ENCODE measurements around the gene TRMT10B.
"Not testable (repeated sequence)": the region's sequence is repeated elsewhere in the genome, so short reads cannot be mapped to it uniquely, and the experiment has no call there.

The TRMT10B gene

GRCh38 chr9:37751186-37751585, 2.4 kb upstream of the TRMT10B start:
- no peak for DNase-seq (ENCODE audit: low spot score)

GRCh38 chr9:37751704-37752103, 1.9 kb upstream of the TRMT10B start:
- not testable (repeated sequence) for DNase-seq (ENCODE audit: low spot score)

- DNase-seq (ENCODE audit: low spot score): not testable (repeated sequence)
Observed at GRCh38 chr9:37752112-37752511, 1.5 kb upstream of the TRMT10B start.

- no peak for DNase-seq (ENCODE audit: low spot score)
Observed at GRCh38 chr9:37752642-37753488, 740 bp upstream of the TRMT10B start.

GRCh38 chr9:37758747-37759146, 5.1 kb downstream of the TRMT10B start:
- no peak for DNase-seq (ENCODE audit: low spot score)

GRCh38 chr9:37760416-37761161, 7.0 kb downstream of the TRMT10B start:
- no peak for DNase-seq (ENCODE audit: low spot score)

- DNase-seq (ENCODE audit: low spot score): no peak
Observed at GRCh38 chr9:37761511-37761910, 7.9 kb downstream of the TRMT10B start.

GRCh38 chr9:37765263-37765662, 11.7 kb downstream of the TRMT10B start:
- not testable (repeated sequence) for DNase-seq (ENCODE audit: low spot score)

GRCh38 chr9:37769306-37769705, 15.7 kb downstream of the TRMT10B start:
- DNase-seq (ENCODE audit: low spot score): no peak

- no peak for DNase-seq (ENCODE audit: low spot score)
Observed at GRCh38 chr9:37769995-37770394, 16.4 kb downstream of the TRMT10B start.

GRCh38 chr9:37775216-37775919, 21.8 kb downstream of the TRMT10B start:
- no peak for DNase-seq (ENCODE audit: low spot score)

- no peak for DNase-seq (ENCODE audit: low spot score)
Observed at GRCh38 chr9:37776328-37776727, 22.7 kb downstream of the TRMT10B start.

GRCh38 chr9:37778534-37778933, 24.9 kb downstream of the TRMT10B start:
- DNase-seq (ENCODE audit: low spot score): no peak

GRCh38 chr9:37784291-37784615, 30.6 kb downstream of the TRMT10B start:
- no peak for DNase-seq (ENCODE audit: low spot score)

GRCh38 chr9:37784616-37785483, 31.2 kb downstream of the TRMT10B start, which contains the start of gene EXOSC3:
Gene EXOSC3, minus strand, starts transcription at chr9:37785064. Its CDS starts 20 bp downstream, at chr9:37785044.
- peak; percentile 93 for DNase-seq (ENCODE audit: low spot score)

GRCh38 chr9:37787059-37787458, 33.5 kb downstream of the TRMT10B start:
- DNase-seq (ENCODE audit: low spot score): no peak

- DNase-seq (ENCODE audit: low spot score): no peak
Observed at GRCh38 chr9:37788332-37788731, 34.7 kb downstream of the TRMT10B start.

- DNase-seq (ENCODE audit: low spot score): no peak
Observed at GRCh38 chr9:37790096-37790495, 36.5 kb downstream of the TRMT10B start.

GRCh38 chr9:37792122-37792521, 38.5 kb downstream of the TRMT10B start:
- DNase-seq (ENCODE audit: low spot score): no peak

GRCh38 chr9:37796232-37796631, 42.6 kb downstream of the TRMT10B start:
- DNase-seq (ENCODE audit: low spot score): no peak

GRCh38 chr9:37798677-37799076, 45.1 kb downstream of the TRMT10B start:
- no peak for DNase-seq (ENCODE audit: low spot score)

Measured in left forelimb (tissue), 1 donor.